K562 (cell line): ENCODE measurements around the gene SCN7A. TPM values are rescaled to one million over a fixed set of nuclear protein-coding genes. Genes with fewer than 3 reads are reported as not detected.

Experiments
- BHLHE40 ChIP-seq: IDR thresholded peaks from 2 replicates; pipeline ENCODE4 v1.6.1; 2011; ENCODE audit warnings: low read length, improper control_type of control experiment
- EGR1 ChIP-seq: fragments of 450-650 bp; conservative IDR thresholded peaks from 2 replicates; pipeline ENCODE4 v1.6.1; 2017; ENCODE audit warnings: mild to moderate bottlenecking
- IRF2 ChIP-seq: sonication (generic); formaldehyde crosslinking; IDR thresholded peaks from 2 replicates; pipeline ENCODE4 v1.8.1; 2022; ENCODE audit warnings: mild to moderate bottlenecking, missing genetic modification reagents
- LEF1 ChIP-seq: fragments of 450-650 bp; IDR thresholded peaks from 2 replicates; pipeline ENCODE4 v1.6.1; 2016; ENCODE audit warnings: mild to moderate bottlenecking
- MTF1 ChIP-seq: fragments of 250-450 bp; sonication (Bioruptor Pico); IDR thresholded peaks from 2 replicates; pipeline ENCODE4 v1.9.0; 2021; ENCODE audit warnings: moderate library complexity, mild to moderate bottlenecking, inconsistent platforms, borderline replicate concordance
- NFRKB ChIP-seq: fragments of 450-650 bp; IDR thresholded peaks from 2 replicates; pipeline ENCODE4 v1.6.1; 2016; ENCODE audit warnings: low read depth
- NRF1 ChIP-seq, 2 experiments: fragments of 450-650 bp; IDR thresholded peaks in 1 of 2; conservative IDR thresholded peaks in 1 of 2; 2 replicates each; pipeline ENCODE4 v1.6.1; 2014; ENCODE audit warnings: mild to moderate bottlenecking in 2 of 2
- NUFIP1 ChIP-seq: fragments of 450-650 bp; IDR thresholded peaks from 2 replicates; pipeline ENCODE4 v1.6.1; 2018; ENCODE audit not compliant: partially characterized antibody
- POLR2G ChIP-seq: fragments of 200-400 bp; formaldehyde crosslinking; IDR thresholded peaks from 2 replicates; pipeline ENCODE4 v1.6.1; 2017; ENCODE audit warnings: low read depth, mild to moderate bottlenecking, antibody characterized with exemption, low read length, moderate library complexity
- TFAM ChIP-seq: fragments of 250-450 bp; sonication (Bioruptor Pico); conservative IDR thresholded peaks from 2 replicates; pipeline ENCODE4 v1.5.0; 2021; ENCODE audit warnings: mild to moderate bottlenecking, moderate library complexity
- ZBTB1 ChIP-seq: sonication (generic); formaldehyde crosslinking; IDR thresholded peaks from 2 replicates; pipeline ENCODE4 v1.8.1; 2023; ENCODE audit warnings: missing genetic modification reagents, low read depth, mild to moderate bottlenecking, borderline replicate concordance
- polyA plus RNA-seq, 8 experiments: library from polyadenylated mRNA; depleted of rRNA in 4 of 8; stranded (reverse) in 5 of 8; unstranded in 3 of 8; fragments of >200 nt; fragmentation: Nextera tagmentation in 2 of 8; fragmentation: Illumina TruSeq in 1 of 8; extraction: Ambion mirVana in 2 of 8; extraction: Trizol in 1 of 8; gene quantifications; 2 replicates each; pipeline versions ENCODE4 v1.2.1 to v1.2.3, GENCODE V29; 2011 to 2014; ENCODE audit warnings: inconsistent platforms in 1 of 8, missing spikeins in 1 of 8
- total RNA-seq, 7 experiments: library from RNA; depleted of rRNA in 6 of 7; stranded (reverse); fragments of >200 nt in 6 of 7; fragmentation: Illumina TruSeq in 2 of 7; extraction: Trizol in 2 of 7; gene quantifications; 2 replicates each; pipeline versions ENCODE4 v1.2.1 to v1.2.3, GENCODE V29; 2011 to 2021; ENCODE audit warnings: low replicate concordance in 1 of 7
- TF ChIP-seq, protein P1 (sequence below): fragments of 450-650 bp; formaldehyde crosslinking; IDR thresholded peaks from 2 replicates; pipeline ENCODE4 v1.4.0; 2020; ENCODE audit warnings: mild to moderate bottlenecking
- TF ChIP-seq, protein P2 (sequence below): fragments of 250-450 bp; sonication (Bioruptor Pico); IDR thresholded peaks from 2 replicates; pipeline ENCODE4 v1.4.0; 2020
- TF ChIP-seq, protein P3 (sequence below): fragments of 450-650 bp; IDR thresholded peaks from 2 replicates; pipeline ENCODE4 v1.7.1; 2018; ENCODE audit warnings: mild to moderate bottlenecking, low read depth; ENCODE audit not compliant: partially characterized antibody
- TF ChIP-seq, protein P4 (sequence below): fragments of 450-650 bp; IDR thresholded peaks from 2 replicates; pipeline ENCODE4 v1.6.1; 2018; ENCODE audit not compliant: partially characterized antibody
- TF ChIP-seq, protein P5 (sequence below): fragments of 200-800 bp; sonication (Bioruptor generic); IDR thresholded peaks from 2 replicates; pipeline ENCODE4 v1.6.1; 2017; ENCODE audit warnings: missing genetic modification characterization, missing compliant biosample characterization

SCN7A gene
- total and polyA plus RNA-seq, 9 of the 15 experiments (the other 6 are each of a cell fraction or from before 2014, with no cell fraction given): under 0.01 to 0.05 (median 0.03) TPM; not detected in 3

DNA sequence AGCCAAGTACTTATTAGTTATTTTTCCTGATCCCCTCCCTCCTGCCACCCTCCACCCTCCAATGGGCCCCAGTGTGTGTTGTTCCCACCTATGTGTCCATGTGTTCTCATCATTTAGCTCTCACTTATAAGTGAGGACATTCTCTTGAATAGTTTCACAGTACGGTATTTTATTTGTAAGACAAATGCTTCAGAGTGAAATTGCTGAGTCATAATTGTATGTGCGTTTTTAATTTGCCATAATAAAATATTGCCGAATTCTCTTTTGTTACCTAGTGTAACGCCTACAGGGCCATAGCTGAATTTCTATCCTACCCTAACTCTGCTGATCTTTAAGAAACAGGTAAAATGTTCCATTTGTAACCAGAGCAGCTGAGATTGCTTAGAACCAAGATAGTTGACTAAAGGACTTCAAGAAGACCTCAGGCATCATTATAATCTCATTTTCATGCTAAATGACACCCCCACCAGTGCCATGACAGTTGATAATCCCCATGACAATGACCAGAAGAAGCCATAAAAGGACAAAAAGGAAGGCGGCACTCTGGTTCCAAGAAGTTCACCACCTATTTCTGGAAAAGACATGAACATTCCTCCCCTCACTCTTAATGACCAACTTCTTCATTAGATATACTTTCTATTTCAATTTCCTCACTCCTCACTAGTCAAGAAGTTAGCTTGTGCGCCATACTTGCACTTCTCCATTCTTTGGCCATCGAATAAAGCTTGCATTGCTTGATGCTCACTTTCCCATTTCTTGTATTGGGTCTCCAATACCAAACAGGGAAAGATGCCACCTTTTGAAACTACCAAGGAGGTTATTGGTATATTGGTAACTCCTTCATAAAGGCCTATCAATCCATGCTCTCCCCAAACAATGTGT lies 136.7 kb downstream of the SCN7A start (continued):
- TF ChIP-seq, protein P1, sequence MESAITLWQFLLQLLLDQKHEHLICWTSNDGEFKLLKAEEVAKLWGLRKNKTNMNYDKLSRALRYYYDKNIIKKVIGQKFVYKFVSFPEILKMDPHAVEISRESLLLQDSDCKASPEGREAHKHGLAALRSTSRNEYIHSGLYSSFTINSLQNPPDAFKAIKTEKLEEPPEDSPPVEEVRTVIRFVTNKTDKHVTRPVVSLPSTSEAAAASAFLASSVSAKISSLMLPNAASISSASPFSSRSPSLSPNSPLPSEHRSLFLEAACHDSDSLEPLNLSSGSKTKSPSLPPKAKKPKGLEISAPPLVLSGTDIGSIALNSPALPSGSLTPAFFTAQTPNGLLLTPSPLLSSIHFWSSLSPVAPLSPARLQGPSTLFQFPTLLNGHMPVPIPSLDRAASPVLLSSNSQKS (CRISPR knock-in tag): 0 out of 2 replicates have a peak, but pooled peaks have one; percentile 26
- TF ChIP-seq MTF1 (CRISPR knock-in tag) (no peak), NFRKB (peak; percentile 80), ZBTB1 (CRISPR knock-in tag) (no peak), POLR2G (no peak), IRF2 (CRISPR knock-in tag) (no peak), LEF1 (peak; percentile 77; the same call in 1 of the 2 replicates), BHLHE40 (0 out of 2 replicates have a peak, but pooled peaks have one; percentile 5), TFAM (CRISPR knock-in tag) (no peak), NUFIP1 (peak; percentile 67), NRF1 (conservative IDR thresholded peaks at IDR 0.05 in 1 of 2, IDR thresholded peaks at IDR 0.05 in 1 of 2) (peak in 1 of 2 experiments; percentile 14; a peak in 1 of 4 replicates), EGR1 (peak; percentile 79)
- TF ChIP-seq, protein P2, sequence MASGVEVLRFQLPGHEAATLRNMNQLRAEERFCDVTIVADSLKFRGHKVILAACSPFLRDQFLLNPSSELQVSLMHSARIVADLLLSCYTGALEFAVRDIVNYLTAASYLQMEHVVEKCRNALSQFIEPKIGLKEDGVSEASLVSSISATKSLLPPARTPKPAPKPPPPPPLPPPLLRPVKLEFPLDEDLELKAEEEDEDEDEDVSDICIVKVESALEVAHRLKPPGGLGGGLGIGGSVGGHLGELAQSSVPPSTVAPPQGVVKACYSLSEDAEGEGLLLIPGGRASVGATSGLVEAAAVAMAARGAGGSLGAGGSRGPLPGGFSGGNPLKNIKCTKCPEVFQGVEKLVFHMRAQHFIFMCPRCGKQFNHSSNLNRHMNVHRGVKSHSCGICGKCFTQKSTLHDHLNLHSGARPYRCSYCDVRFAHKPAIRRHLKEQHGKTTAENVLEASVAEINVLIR (CRISPR knock-in tag): 0 out of 2 replicates have a peak, but pooled peaks have one; percentile 14
- TF ChIP-seq, protein P3, sequence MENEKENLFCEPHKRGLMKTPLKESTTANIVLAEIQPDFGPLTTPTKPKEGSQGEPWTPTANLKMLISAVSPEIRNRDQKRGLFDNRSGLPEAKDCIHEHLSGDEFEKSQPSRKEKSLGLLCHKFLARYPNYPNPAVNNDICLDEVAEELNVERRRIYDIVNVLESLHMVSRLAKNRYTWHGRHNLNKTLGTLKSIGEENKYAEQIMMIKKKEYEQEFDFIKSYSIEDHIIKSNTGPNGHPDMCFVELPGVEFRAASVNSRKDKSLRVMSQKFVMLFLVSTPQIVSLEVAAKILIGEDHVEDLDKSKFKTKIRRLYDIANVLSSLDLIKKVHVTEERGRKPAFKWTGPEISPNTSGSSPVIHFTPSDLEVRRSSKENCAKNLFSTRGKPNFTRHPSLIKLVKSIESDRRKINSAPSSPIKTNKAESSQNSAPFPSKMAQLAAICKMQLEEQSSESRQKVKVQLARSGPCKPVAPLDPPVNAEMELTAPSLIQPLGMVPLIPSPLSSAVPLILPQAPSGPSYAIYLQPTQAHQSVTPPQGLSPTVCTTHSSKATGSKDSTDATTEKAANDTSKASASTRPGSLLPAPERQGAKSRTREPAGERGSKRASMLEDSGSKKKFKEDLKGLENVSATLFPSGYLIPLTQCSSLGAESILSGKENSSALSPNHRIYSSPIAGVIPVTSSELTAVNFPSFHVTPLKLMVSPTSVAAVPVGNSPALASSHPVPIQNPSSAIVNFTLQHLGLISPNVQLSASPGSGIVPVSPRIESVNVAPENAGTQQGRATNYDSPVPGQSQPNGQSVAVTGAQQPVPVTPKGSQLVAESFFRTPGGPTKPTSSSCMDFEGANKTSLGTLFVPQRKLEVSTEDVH: peak; percentile 35
- TF ChIP-seq, protein P4, sequence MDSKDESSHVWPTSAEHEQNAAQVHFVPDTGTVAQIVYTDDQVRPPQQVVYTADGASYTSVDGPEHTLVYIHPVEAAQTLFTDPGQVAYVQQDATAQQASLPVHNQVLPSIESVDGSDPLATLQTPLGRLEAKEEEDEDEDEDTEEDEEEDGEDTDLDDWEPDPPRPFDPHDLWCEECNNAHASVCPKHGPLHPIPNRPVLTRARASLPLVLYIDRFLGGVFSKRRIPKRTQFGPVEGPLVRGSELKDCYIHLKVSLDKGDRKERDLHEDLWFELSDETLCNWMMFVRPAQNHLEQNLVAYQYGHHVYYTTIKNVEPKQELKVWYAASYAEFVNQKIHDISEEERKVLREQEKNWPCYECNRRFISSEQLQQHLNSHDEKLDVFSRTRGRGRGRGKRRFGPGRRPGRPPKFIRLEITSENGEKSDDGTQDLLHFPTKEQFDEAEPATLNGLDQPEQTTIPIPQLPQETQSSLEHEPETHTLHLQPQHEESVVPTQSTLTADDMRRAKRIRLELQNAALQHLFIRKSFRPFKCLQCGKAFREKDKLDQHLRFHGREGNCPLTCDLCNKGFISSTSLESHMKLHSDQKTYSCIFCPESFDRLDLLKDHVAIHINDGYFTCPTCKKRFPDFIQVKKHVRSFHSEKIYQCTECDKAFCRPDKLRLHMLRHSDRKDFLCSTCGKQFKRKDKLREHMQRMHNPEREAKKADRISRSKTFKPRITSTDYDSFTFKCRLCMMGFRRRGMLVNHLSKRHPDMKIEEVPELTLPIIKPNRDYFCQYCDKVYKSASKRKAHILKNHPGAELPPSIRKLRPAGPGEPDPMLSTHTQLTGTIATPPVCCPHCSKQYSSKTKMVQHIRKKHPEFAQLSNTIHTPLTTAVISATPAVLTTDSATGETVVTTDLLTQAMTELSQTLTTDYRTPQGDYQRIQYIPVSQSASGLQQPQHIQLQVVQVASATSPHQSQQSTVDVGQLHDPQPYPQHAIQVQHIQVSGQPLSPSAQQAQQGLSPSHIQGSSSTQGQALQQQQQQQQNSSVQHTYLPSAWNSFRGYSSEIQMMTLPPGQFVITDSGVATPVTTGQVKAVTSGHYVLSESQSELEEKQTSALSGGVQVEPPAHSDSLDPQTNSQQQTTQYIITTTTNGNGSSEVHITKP: peak; percentile 57
- TF ChIP-seq, protein P5, sequence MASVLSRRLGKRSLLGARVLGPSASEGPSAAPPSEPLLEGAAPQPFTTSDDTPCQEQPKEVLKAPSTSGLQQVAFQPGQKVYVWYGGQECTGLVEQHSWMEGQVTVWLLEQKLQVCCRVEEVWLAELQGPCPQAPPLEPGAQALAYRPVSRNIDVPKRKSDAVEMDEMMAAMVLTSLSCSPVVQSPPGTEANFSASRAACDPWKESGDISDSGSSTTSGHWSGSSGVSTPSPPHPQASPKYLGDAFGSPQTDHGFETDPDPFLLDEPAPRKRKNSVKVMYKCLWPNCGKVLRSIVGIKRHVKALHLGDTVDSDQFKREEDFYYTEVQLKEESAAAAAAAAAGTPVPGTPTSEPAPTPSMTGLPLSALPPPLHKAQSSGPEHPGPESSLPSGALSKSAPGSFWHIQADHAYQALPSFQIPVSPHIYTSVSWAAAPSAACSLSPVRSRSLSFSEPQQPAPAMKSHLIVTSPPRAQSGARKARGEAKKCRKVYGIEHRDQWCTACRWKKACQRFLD (CRISPR knock-in tag): peak; percentile 11; the same call in 1 of the 2 replicates
